GM12874 (cell line): ENCODE data around the gene KRT9.

Source experiments
- CTCF ChIP-seq: IDR thresholded peaks from 2 replicates; pipeline ENCODE4 v1.5.1; 2011; ENCODE audit warnings: low read depth, mild to moderate bottlenecking, control low read depth, low read length, moderate library complexity; ENCODE audit not compliant: insufficient read depth

Gene KRT9

DNA sequence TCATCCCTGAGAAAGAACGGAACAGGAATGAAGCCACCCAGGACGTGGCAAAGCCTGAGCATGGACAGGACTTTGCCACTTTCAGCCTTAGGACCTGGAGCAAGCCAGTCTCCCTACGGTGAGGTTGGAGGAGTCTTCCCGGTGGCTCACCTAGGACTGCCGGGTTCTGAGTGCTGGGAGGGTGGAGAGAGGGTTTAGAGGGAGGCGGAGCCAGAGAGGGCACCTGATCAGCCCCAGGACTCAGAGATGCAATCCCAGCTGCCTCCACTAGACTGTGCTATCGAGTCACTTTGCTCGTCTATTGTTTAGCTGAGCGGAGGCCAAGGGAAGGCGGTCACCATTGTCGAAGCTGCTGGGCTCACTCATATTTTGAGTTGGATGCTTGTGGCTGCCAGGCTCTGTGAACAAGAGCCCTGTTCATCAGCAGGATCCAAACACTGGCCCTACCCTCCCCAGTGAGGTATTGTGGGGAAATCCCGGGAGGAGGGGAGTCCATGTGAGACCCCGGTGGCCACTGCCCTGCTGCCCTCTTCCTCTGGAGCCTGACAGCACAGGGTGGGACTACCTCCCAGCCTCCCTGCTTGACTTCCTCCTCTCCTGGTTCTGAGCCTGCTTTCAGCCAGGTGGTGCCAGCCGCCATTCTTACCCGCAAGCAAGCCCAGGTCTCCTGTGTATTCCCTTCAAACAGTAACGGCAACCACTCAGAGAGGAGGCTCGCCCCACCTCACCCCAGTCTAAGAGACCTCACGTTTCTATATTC lies 7.8 kb upstream of the KRT9 start:
- TF ChIP-seq CTCF, result peak; percentile 90

DNA sequence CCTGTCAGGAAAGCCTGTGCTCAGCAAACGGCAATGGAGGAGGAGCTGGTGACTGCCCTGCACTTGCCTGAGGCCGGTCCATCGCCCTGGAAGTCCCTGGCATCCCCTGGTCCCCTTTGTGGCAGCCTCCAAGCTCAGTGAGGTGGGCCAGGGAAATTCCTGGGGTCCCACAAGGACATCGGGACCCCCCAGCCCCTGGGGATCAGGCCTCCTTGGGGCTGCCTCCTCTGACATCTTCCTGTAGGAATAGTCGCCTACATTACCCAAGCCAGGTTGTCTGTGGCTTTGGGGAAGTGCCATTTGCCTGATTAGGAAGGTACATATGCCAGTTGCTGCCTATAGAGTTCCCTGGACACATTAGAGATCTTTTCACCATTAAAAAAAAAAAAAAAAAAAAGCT lies 7.1 kb upstream of the KRT9 start:
- TF ChIP-seq CTCF, result no peak

DNA sequence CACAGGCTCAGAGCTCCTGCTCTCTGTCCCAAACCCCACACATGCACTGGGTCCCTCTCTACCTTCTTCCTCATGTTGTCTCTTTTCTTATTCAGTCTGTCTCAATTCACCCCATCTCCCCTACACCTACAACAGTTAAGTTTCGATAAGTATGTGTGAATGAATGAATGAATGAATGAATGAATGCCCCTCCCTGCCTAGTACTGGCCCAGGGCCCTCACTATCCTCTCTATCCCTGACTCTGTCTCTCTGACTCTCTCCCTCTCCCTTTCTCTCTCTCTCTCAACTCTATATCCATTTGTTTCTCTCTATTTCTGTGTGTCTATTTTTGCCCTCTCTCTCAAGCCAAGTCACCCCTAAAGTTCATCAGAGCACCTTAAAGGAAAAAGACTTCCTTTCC lies 6.7 kb upstream of the KRT9 start:
- no peak for TF ChIP-seq CTCF

DNA sequence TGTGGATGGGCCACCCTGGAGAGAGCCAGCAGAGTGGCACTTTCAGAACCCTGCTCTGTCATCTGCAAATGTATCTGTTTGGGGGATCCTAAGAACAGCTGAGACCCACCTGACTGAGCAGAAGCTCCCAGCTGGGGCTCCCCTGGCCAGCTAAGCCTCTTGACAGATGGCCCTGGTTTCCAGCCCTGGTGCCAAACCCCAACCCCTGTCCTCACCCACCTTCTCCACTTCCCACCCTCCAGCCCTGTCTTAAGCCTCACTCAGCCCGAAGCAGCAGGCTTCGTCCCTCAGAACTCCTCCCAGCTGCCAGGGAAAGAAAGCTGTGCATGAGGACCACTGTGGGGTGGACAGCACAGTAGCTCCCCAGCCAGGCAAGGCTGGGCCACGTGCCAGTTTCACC lies 3.5 kb upstream of the KRT9 start:
- no peak for TF ChIP-seq CTCF

DNA sequence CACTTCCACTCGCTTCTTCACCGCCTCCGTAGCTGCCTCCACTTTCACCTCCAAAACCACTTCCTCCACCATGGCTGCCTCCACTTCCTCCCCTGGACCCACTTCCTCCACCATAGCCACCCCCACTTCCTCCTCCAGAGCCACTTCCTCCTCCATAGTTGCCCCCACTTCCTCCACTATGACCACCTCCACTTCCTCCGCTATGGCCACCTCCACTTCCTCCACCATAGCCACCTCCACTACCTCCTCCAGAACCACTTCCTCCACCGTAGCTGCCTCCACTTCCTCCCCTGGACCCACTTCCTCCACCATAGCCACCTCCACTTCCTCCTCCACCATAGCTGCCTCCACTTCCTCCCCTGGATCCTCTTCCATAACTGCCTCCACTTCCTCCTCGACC lies 4.5 kb downstream of the KRT9 start:
- no peak for TF ChIP-seq CTCF

GRCh38 chr17:41565338-41565737 lies 6.5 kb downstream of the KRT9 start:
- no peak for TF ChIP-seq CTCF

- TF ChIP-seq CTCF, result no peak
Observed at GRCh38 chr17:41563607-41564170, 8.2 kb downstream of the KRT9 start.
